GM18858 (cell line): ENCODE data around the gene RPL10.
"Not testable (repeated sequence)": the region's sequence is repeated elsewhere in the genome, so short reads cannot be mapped to it uniquely, and the experiment has no call there.

Experiments
- ATAC-seq: cut with Tn5 transposase; IDR thresholded peaks from one replicate; pipeline ENCODE4 v1.9.1; 2021; ENCODE audit not compliant: unreplicated experiment

The RPL10 gene

GRCh38 chrX:154399527-154400368 is 1.6 kb downstream of the RPL10 start:
- ATAC-seq: no peak

- not testable (repeated sequence) for ATAC-seq
Observed at GRCh38 chrX:154400369-154400817, 2.2 kb downstream of the RPL10 start.

- ATAC-seq: no peak
Observed at GRCh38 chrX:154401045-154401799, 3.0 kb downstream of the RPL10 start.

GRCh38 chrX:154401918-154402621 is 3.9 kb downstream of the RPL10 start:
- ATAC-seq: no peak

GRCh38 chrX:154402622-154403127 is 4.5 kb downstream of the RPL10 start:
- ATAC-seq: no peak

GRCh38 chrX:154403192-154403591 is 5.0 kb downstream of the RPL10 start:
- no peak for ATAC-seq

GRCh38 chrX:154403858-154404257 is 5.7 kb downstream of the RPL10 start:
- ATAC-seq: no peak

- no peak for ATAC-seq
Observed at GRCh38 chrX:154404625-154405192, 6.5 kb downstream of the RPL10 start.

GRCh38 chrX:154408659-154409221 is 10.6 kb downstream of the RPL10 start:
- ATAC-seq: no peak

GRCh38 chrX:154409222-154409871 is 11.2 kb downstream of the RPL10 start, which contains the start of gene DNASE1L1:
Gene DNASE1L1 (minus strand): TSS chrX:154409254. CDS start chrX:154405568, 3,686 bp downstream.
- ATAC-seq: no peak

- ATAC-seq: no peak
Observed at GRCh38 chrX:154411981-154412340, 13.8 kb downstream of the RPL10 start.

GRCh38 chrX:154412468-154412867 is 14.3 kb downstream of the RPL10 start:
- no peak for ATAC-seq

- ATAC-seq: no peak
Observed at GRCh38 chrX:154413142-154413541, 15.0 kb downstream of the RPL10 start.

- ATAC-seq: no peak
Observed at GRCh38 chrX:154417157-154417556, 19.0 kb downstream of the RPL10 start.

GRCh38 chrX:154419189-154419588 is 21.0 kb downstream of the RPL10 start:
- ATAC-seq: no peak

GRCh38 chrX:154419688-154420401 is 21.7 kb downstream of the RPL10 start:
- no peak for ATAC-seq

GRCh38 chrX:154420402-154420756 is 22.2 kb downstream of the RPL10 start:
- ATAC-seq: no peak

- no peak for ATAC-seq
Observed at GRCh38 chrX:154426916-154427770, 29.0 kb downstream of the RPL10 start.
